CD4-positive, CD25-positive, alpha-beta regulatory T cell (primary cell): ENCODE results near the gene TPT1. TPM values are rescaled to one million over a fixed set of nuclear protein-coding genes. Genes with fewer than 3 reads are reported as not detected.
A peak's percentile ranks its signal among the peaks of the same experiment; 100 is the strongest.

Source experiments
- ATAC-seq, 2 donors: fragments of 150-1000 bp; cut with Tn5 transposase; one replicate each; pipeline ENCODE4 v1.10.0; 2021; ENCODE audit warnings: low read depth in 2 of 2, moderate number of reproducible peaks in 2 of 2, moderate library complexity in 1 of 2
- DNase-seq, 3 donors: peaks; one replicate each; pipeline versions ENCODE4 v3.0.0 to v3.0.0-alpha.2; 2012 to 2022; ENCODE audit warnings: mixed read lengths in 1 of 3
- H3K27ac ChIP-seq: one replicate; pipeline ENCODE4 v1.7.0; 2013; ENCODE audit warnings: mild to moderate bottlenecking, low read length; ENCODE audit not compliant: insufficient read depth, poor library complexity, severe bottlenecking
- H3K27me3 ChIP-seq: one replicate; pipeline ENCODE4 v1.7.0; 2013; ENCODE audit warnings: low read length; ENCODE audit not compliant: control insufficient read depth, insufficient read depth
- H3K36me3 ChIP-seq: one replicate; pipeline ENCODE4 v1.7.0; 2013; ENCODE audit warnings: mild to moderate bottlenecking, low read length, moderate library complexity; ENCODE audit not compliant: control insufficient read depth, insufficient read depth
- H3K4me1 ChIP-seq: 2 replicates; pipeline ENCODE4 v1.7.0; 2013; ENCODE audit warnings: mild to moderate bottlenecking, low read length; ENCODE audit not compliant: insufficient read depth, control insufficient read depth, poor library complexity, severe bottlenecking
- H3K4me3 ChIP-seq: one replicate; pipeline ENCODE4 v1.7.0; 2013; ENCODE audit warnings: low read depth, mild to moderate bottlenecking, low read length, moderate library complexity
- H3K9me3 ChIP-seq, 2 experiments: 1 replicate in 1 of 2; 2 replicates in 1 of 2; pipeline ENCODE4 v1.7.0; 2013; ENCODE audit warnings: low read length in 2 of 2, mild to moderate bottlenecking in 1 of 2, moderate library complexity in 1 of 2; ENCODE audit not compliant: control insufficient read depth in 2 of 2
- H3K27ac Mint-ChIP-seq, 3 donors: one replicate each; pipeline ENCODE4 v1.8.0; 2020 to 2022; ENCODE audit warnings: mild to moderate bottlenecking in 3 of 3, mixed read lengths in 3 of 3, moderate library complexity in 2 of 3
- H3K27me3 Mint-ChIP-seq: one replicate; pipeline ENCODE4 v1.8.0; 2022; ENCODE audit warnings: mild to moderate bottlenecking, mixed read lengths
- H3K36me3 Mint-ChIP-seq: one replicate; pipeline ENCODE4 v1.8.0; 2020; ENCODE audit warnings: mixed read lengths
- H3K4me1 Mint-ChIP-seq, 4 donors: one replicate each; pipeline ENCODE4 v1.8.0; 2020 to 2022; ENCODE audit warnings: mixed read lengths in 4 of 4, mild to moderate bottlenecking in 1 of 4
- H3K4me3 Mint-ChIP-seq, 4 donors: one replicate each; pipeline ENCODE4 v1.8.0; 2020 to 2022; ENCODE audit warnings: mild to moderate bottlenecking in 4 of 4, mixed read lengths in 4 of 4, moderate library complexity in 3 of 4
- H3K9me3 Mint-ChIP-seq, 7 donors: one replicate each; pipeline ENCODE4 v1.8.0; 2020 to 2022; ENCODE audit warnings: mixed read lengths in 7 of 7, mild to moderate bottlenecking in 3 of 7, moderate library complexity in 2 of 7
- polyA plus RNA-seq, 4 donors: library from polyadenylated mRNA; unstranded; fragments of 300-500 nt; fragmentation: Illumina TruSeq; gene quantifications; one replicate each; pipeline ENCODE4 v1.2.3, GENCODE V29; 2021
- total RNA-seq: library from RNA; stranded (reverse); gene quantifications from one replicate; pipeline ENCODE4 v1.2.3, GENCODE V29; 2022

TPT1 gene
- total and polyA plus RNA-seq, 5 donors from 2014 or later = 2,708 to 5,591 (median 4,071) TPM

- H3K27me3 ChIP-seq = no peaks in the 10 kb centered on the region
- peak overlapping the region; percentile 100 for H3K27ac ChIP-seq
- ATAC-seq = no peak
- DNase-seq = peak in 2 of 3 donors; percentile 52 to 55
- H3K4me3 Mint-ChIP-seq = peak overlapping the region; percentile 93 to 100 (median 98)
- peaks cover 0 to 2% (median 0%) of the 10 kb centered on the region in 7 donors for H3K9me3 Mint-ChIP-seq
- peaks cover 37 to 80% (median 56%) of the 10 kb centered on the region in 4 donors for H3K4me1 Mint-ChIP-seq
- H3K9me3 ChIP-seq = no peaks in the 10 kb centered on the region
- peaks cover 45% of the 10 kb centered on the region for H3K36me3 Mint-ChIP-seq
- peak overlapping the region; percentile 98 to 100 (median 99) for H3K27ac Mint-ChIP-seq
- H3K4me1 ChIP-seq = peaks cover 66% of the 10 kb centered on the region
- H3K27me3 Mint-ChIP-seq = peaks cover 18% of the 10 kb centered on the region
- peak overlapping the region; percentile 93 for H3K4me3 ChIP-seq
- H3K36me3 ChIP-seq = peaks cover 50% of the 10 kb centered on the region
Observed at GRCh38 chr13:45339867-45340266, 1.1 kb downstream of the TPT1 start.

- Mint-ChIP-seq H3K27me3 (peaks cover 18% of the 10 kb centered on the region), H3K36me3 (peaks cover 44% of the 10 kb centered on the region), H3K27ac (peak overlapping the region; percentile 98 to 100 (median 99)), H3K4me3 (peak overlapping the region; percentile 93 to 100 (median 98)), H3K9me3 (peaks cover 0 to 2% (median 0%) of the 10 kb centered on the region in 7 donors), H3K4me1 (peaks cover 39 to 82% (median 59%) of the 10 kb centered on the region in 4 donors)
- Histone ChIP-seq H3K36me3 (peaks cover 46% of the 10 kb centered on the region), H3K27me3 (no peaks in the 10 kb centered on the region), H3K4me3 (peak overlapping the region; percentile 93), H3K9me3 (no peaks in the 10 kb centered on the region), H3K4me1 (peaks cover 71% of the 10 kb centered on the region), H3K27ac (peak overlapping the region; percentile 100)
- no peak for ATAC-seq
- DNase-seq = no peak
Observed at GRCh38 chr13:45339399-45339798, 1.6 kb downstream of the TPT1 start.

- Mint-ChIP-seq H3K4me1 (peaks cover 45 to 92% (median 71%) of the 10 kb centered on the region in 4 donors), H3K4me3 (peak overlapping the region; percentile 42 to 100 (median 98)), H3K27ac (peak overlapping the region; percentile 17 to 99 (median 38)), H3K36me3 (peaks cover 44% of the 10 kb centered on the region), H3K9me3 (peaks cover 0 to 2% (median 0%) of the 10 kb centered on the region in 7 donors), H3K27me3 (peaks cover 18% of the 10 kb centered on the region)
- Histone ChIP-seq H3K27ac (peak overlapping the region; percentile 100), H3K27me3 (no peaks in the 10 kb centered on the region), H3K4me3 (peak overlapping the region; percentile 93), H3K4me1 (peaks cover 85% of the 10 kb centered on the region), H3K9me3 (no peaks in the 10 kb centered on the region), H3K36me3 (peaks cover 44% of the 10 kb centered on the region)
- ATAC-seq = no peak
- no peak for DNase-seq
Observed at GRCh38 chr13:45337803-45338202, 3.2 kb downstream of the TPT1 start.

GRCh38 chr13:45337395-45337794 is 3.6 kb downstream of the TPT1 start:
- peak overlapping the region; percentile 93 for H3K4me3 ChIP-seq
- Mint-ChIP-seq H3K27ac (peak overlapping the region in 2 of 3 donors; percentile 17 to 99), H3K27me3 (peaks cover 18% of the 10 kb centered on the region), H3K9me3 (peaks cover 0 to 2% (median 0%) of the 10 kb centered on the region in 7 donors), H3K4me3 (peak overlapping the region; percentile 42 to 100 (median 98)), H3K36me3 (peaks cover 42% of the 10 kb centered on the region), H3K4me1 (peaks cover 42 to 92% (median 72%) of the 10 kb centered on the region in 4 donors)
- peaks cover 83% of the 10 kb centered on the region for H3K4me1 ChIP-seq
- no peaks in the 10 kb centered on the region for H3K9me3 ChIP-seq
- DNase-seq = peak in 1 of 3 donors; percentile 23
- ATAC-seq = no peak
- H3K27me3 ChIP-seq = no peaks in the 10 kb centered on the region
- peak overlapping the region; percentile 100 for H3K27ac ChIP-seq
- peaks cover 44% of the 10 kb centered on the region for H3K36me3 ChIP-seq

GRCh38 chr13:45336025-45336800 is 4.8 kb downstream of the TPT1 start:
- ATAC-seq (no peak), DNase-seq (no peak)
- Mint-ChIP-seq H3K36me3 (peaks cover 41% of the 10 kb centered on the region), H3K4me3 (peak overlapping the region in 2 of 4 donors; percentile 68 to 97), H3K9me3 (peaks cover 0 to 2% (median 0%) of the 10 kb centered on the region in 7 donors), H3K27me3 (peaks cover 13% of the 10 kb centered on the region), H3K4me1 (peaks cover 40 to 91% (median 76%) of the 10 kb centered on the region in 4 donors), H3K27ac (peak overlapping the region in 2 of 3 donors; percentile 79 to 99)
- Histone ChIP-seq H3K4me1 (peaks cover 72% of the 10 kb centered on the region), H3K27me3 (no peaks in the 10 kb centered on the region), H3K9me3 (no peaks in the 10 kb centered on the region), H3K27ac (peak overlapping the region; percentile 100), H3K36me3 (peaks cover 44% of the 10 kb centered on the region), H3K4me3 (no peak overlapping the region)

GRCh38 chr13:45335397-45336024 is 5.5 kb downstream of the TPT1 start:
- H3K4me3 ChIP-seq = peak overlapping the region; percentile 66

GRCh38 chr13:45333977-45334922 is 6.7 kb downstream of the TPT1 start:
- ATAC-seq = peak; percentile 68 to 74
- Histone ChIP-seq H3K27me3 (no peaks in the 10 kb centered on the region), H3K4me3 (peak overlapping the region; percentile 66), H3K36me3 (peaks cover 41% of the 10 kb centered on the region), H3K4me1 (peaks cover 67% of the 10 kb centered on the region), H3K27ac (peak overlapping the region; percentile 67), H3K9me3 (no peaks in the 10 kb centered on the region)
- peak overlapping the region; percentile 50 to 68 (median 59) for H3K4me3 Mint-ChIP-seq
- DNase-seq = peak; percentile 30 to 78 (median 43)
- peaks cover 32 to 95% (median 79%) of the 10 kb centered on the region in 4 donors for H3K4me1 Mint-ChIP-seq
- H3K9me3 Mint-ChIP-seq = no peaks in the 10 kb centered on the region
- peak overlapping the region; percentile 63 to 87 (median 86) for H3K27ac Mint-ChIP-seq
- H3K27me3 Mint-ChIP-seq = no peaks in the 10 kb centered on the region
- H3K36me3 Mint-ChIP-seq = peaks cover 32% of the 10 kb centered on the region

More at GRCh38 chr13:45335397-45336024, 5.5 kb downstream of the TPT1 start:
- Mint-ChIP-seq H3K27me3 (peaks cover 8% of the 10 kb centered on the region), H3K27ac (peak overlapping the region in 2 of 3 donors; percentile 81 to 87), H3K4me3 (peak overlapping the region in 3 of 4 donors; percentile 50 to 97 (median 54)), H3K36me3 (peaks cover 41% of the 10 kb centered on the region), H3K9me3 (no peaks in the 10 kb centered on the region), H3K4me1 (peaks cover 40 to 95% (median 79%) of the 10 kb centered on the region in 4 donors)
- H3K27ac ChIP-seq = peak overlapping the region; percentile 50
- no peak for ATAC-seq
- peaks cover 72% of the 10 kb centered on the region for H3K4me1 ChIP-seq
- H3K36me3 ChIP-seq = peaks cover 44% of the 10 kb centered on the region
- no peaks in the 10 kb centered on the region for H3K27me3 ChIP-seq
- DNase-seq = no peak
- H3K9me3 ChIP-seq = no peaks in the 10 kb centered on the region
